Mammary epithelial cell (primary cell): ENCODE results near the gene NET1.

Experiments
- CTCF ChIP-seq, 2 donors: IDR thresholded peaks in 1 of 2; conservative IDR thresholded peaks in 1 of 2; 2 replicates each; pipeline ENCODE4 v1.5.1; 2011 to 2012; ENCODE audit warnings: inconsistent platforms in 2 of 2, low read length in 2 of 2, mild to moderate bottlenecking in 2 of 2, control low read depth in 1 of 2, low read depth in 1 of 2; ENCODE audit not compliant: insufficient read depth in 1 of 2; ENCODE audit errors: extremely low read depth in 1 of 2
- EZH2 ChIP-seq: IDR thresholded peaks from 2 replicates; pipeline ENCODE4 v1.6.1; 2012; ENCODE audit warnings: low read length, inconsistent platforms, borderline replicate concordance

- TF ChIP-seq EZH2 (no peak), CTCF (conservative IDR thresholded peaks at IDR 0.05 in 1 of 2, IDR thresholded peaks at IDR 0.05 in 1 of 2; ENCODE audit: extremely low read depth in 1 of 2, insufficient read depth in 1 of 2, low read depth in 1 of 2, low read length in 2 of 2) (no peak)
Observed at GRCh38 chr10:5488272-5489161, 76.2 kb downstream of the NET1 start.
